Measurements from ENCODE around the gene ZYG11B. TPM values are rescaled to one million over a fixed set of nuclear protein-coding genes. Genes with fewer than 3 reads are reported as not detected.

Gene ZYG11B
- total and polyA plus RNA-seq, 9 donors = 9.8 to 37.1 (median 31.1) TPM

Small RNAs within 50 kb of the gene (small RNA-seq; reads per million reads assigned to genes)
- not detected for gene RN7SL62P
- 0.15 reads per million for gene RNU2-30P
- not detected for gene RNU6-969P

Other genes starting within 250 kb of the ZYG11B start
- gene TUT4, start 173.4 kb upstream of the ZYG11B start, total RNA-seq = 10 to 100 TPM; 60.7 to 90.5 (median 79.6) TPM
- 10 to 100 TPM; 35.6 to 41.1 TPM for gene TUT4, start 173.4 kb upstream of the ZYG11B start, polyA plus RNA-seq
- 10 to 100 TPM; 10.3 to 22.1 (median 13.1) TPM for gene GPX7, start 124.1 kb upstream of the ZYG11B start, total RNA-seq
- gene GPX7, start 124.1 kb upstream of the ZYG11B start, polyA plus RNA-seq = 10 to 100 TPM; 23.1 to 23.7 TPM
- under 1 TPM in 4 of 7 donors, not detected in 3; 0.12 to 0.69 (median 0.34) TPM for gene SHISAL2A, start 93.3 kb upstream of the ZYG11B start, total RNA-seq
- gene SHISAL2A, start 93.3 kb upstream of the ZYG11B start, polyA plus RNA-seq = not detected
- gene COA7, start 28.1 kb upstream of the ZYG11B start, total RNA-seq = 10 to 100 TPM in 5 of 7 donors, 1 to 10 TPM in 2; 3.5 to 27.2 (median 18.6) TPM
- 10 to 100 TPM in 1 of 2 donors, 1 to 10 TPM in 1; 4.3 to 12.3 TPM for gene COA7, start 28.1 kb upstream of the ZYG11B start, polyA plus RNA-seq
- under 1 TPM in 3 of 7 donors, not detected in 4; 0.07 to 0.13 (median 0.12) TPM for gene ZYG11A, start 116.3 kb downstream of the ZYG11B start, total RNA-seq
- under 1 TPM; 0.02 to 0.08 TPM for gene ZYG11A, start 116.3 kb downstream of the ZYG11B start, polyA plus RNA-seq
- gene ECHDC2, start 195.3 kb downstream of the ZYG11B start, total RNA-seq = 100 to 1,000 TPM; 145 to 310 (median 184) TPM
- gene ECHDC2, start 195.3 kb downstream of the ZYG11B start, polyA plus RNA-seq = 100 to 1,000 TPM; 220 to 224 TPM
- 100 to 1,000 TPM in 5 of 7 donors, 10 to 100 TPM in 2; 58.4 to 150 (median 105) TPM for gene SCP2, start 200.8 kb downstream of the ZYG11B start, total RNA-seq
- 100 to 1,000 TPM in 1 of 2 donors, 10 to 100 TPM in 1; 93.7 to 161 TPM for gene SCP2, start 200.8 kb downstream of the ZYG11B start, polyA plus RNA-seq

Data from ovary (tissue), 9 donors.